GM06990 (cell line): ENCODE measurements around the gene KAT6B.

Experiments used
- DNase-seq: peaks from one replicate; pipeline ENCODE4 v3.0.0-alpha.2; 2011; ENCODE audit not compliant: insufficient read length; ENCODE audit errors: extremely low read depth
- H3K27me3 ChIP-seq: replicated peaks from 2 replicates; pipeline ENCODE4 v1.6.0; 2011; ENCODE audit warnings: low read length; ENCODE audit not compliant: control insufficient read depth, insufficient read depth
- H3K36me3 ChIP-seq: 2 replicates; pipeline ENCODE4 v1.5.1; 2011; ENCODE audit warnings: low read length; ENCODE audit not compliant: control insufficient read depth, insufficient read depth
- H3K4me3 ChIP-seq: replicated peaks from 2 replicates; pipeline ENCODE4 v1.5.1; 2011; ENCODE audit warnings: low read depth, mild to moderate bottlenecking, control low read depth, low read length
- CTCF ChIP-seq: IDR thresholded peaks from 2 replicates; pipeline ENCODE4 v1.5.1; 2011; ENCODE audit warnings: low read length, control low read depth, mild to moderate bottlenecking, inconsistent platforms; ENCODE audit not compliant: insufficient read depth, poor library complexity, severe bottlenecking

Gene KAT6B

GRCh38 chr10:74824900-74825370 lies 1.5 kb upstream of the KAT6B start:
- Histone ChIP-seq H3K36me3 (no peaks in the 10 kb centered on the region), H3K27me3 (no peaks in the 10 kb centered on the region), H3K4me3 (peak overlapping the region; percentile 91)
- DNase-seq = peak; percentile 72
- TF ChIP-seq CTCF = no peak

GRCh38 chr10:74825371-74826141 lies 844 bp upstream of the KAT6B start:
- peak overlapping the region; percentile 91 for H3K4me3 ChIP-seq
- TF ChIP-seq CTCF = no peak
- peak; percentile 97 for DNase-seq
- H3K27me3 ChIP-seq = no peaks in the 10 kb centered on the region
- H3K36me3 ChIP-seq = no peaks in the 10 kb centered on the region

- peak overlapping the region; percentile 68 for H3K4me3 ChIP-seq
- no peaks in the 10 kb centered on the region for H3K27me3 ChIP-seq
- DNase-seq = no peak
- TF ChIP-seq CTCF = no peak
- no peaks in the 10 kb centered on the region for H3K36me3 ChIP-seq
Observed at GRCh38 chr10:74827045-74827441, 643 bp downstream of the KAT6B start.

- no peaks in the 10 kb centered on the region for H3K36me3 ChIP-seq
- peak overlapping the region; percentile 68 for H3K4me3 ChIP-seq
- DNase-seq = no peak
- TF ChIP-seq CTCF = no peak
- H3K27me3 ChIP-seq = no peaks in the 10 kb centered on the region
Observed at GRCh38 chr10:74827694-74828093, 1.3 kb downstream of the KAT6B start.

GRCh38 chr10:74828946-74829345 lies 2.5 kb downstream of the KAT6B start:
- no peaks in the 10 kb centered on the region for H3K27me3 ChIP-seq
- no peak for TF ChIP-seq CTCF
- no peak for DNase-seq
- H3K4me3 ChIP-seq = no peak overlapping the region
- H3K36me3 ChIP-seq = no peaks in the 10 kb centered on the region
